ENCODE results near the gene ST8SIA5.

GRCh38 chr18:46693996-46694395, 62.9 kb downstream of the ST8SIA5 start:
- TF ChIP-seq CTCF (IDR thresholded peaks at IDR 0.05; ENCODE audit: low read depth, low read length, poor library complexity, severe bottlenecking) (no peak), EZH2phosphoT487 (IDR thresholded peaks at IDR 0.05; ENCODE audit: borderline replicate concordance, low read length) (no peak)
